Fibroblast of the aortic adventitia (primary cell): ENCODE results near the gene PRICKLE4. TPM values are rescaled to one million over a fixed set of nuclear protein-coding genes. Genes with fewer than 3 reads are reported as not detected.

Experiments used
- DNase-seq: peaks from one replicate; pipeline ENCODE4 v3.0.0-alpha.2; 2010; ENCODE audit warnings: low read depth
- H3K4me3 ChIP-seq: 2 replicates; pipeline ENCODE4 v1.5.1; 2011; ENCODE audit warnings: low read depth, mild to moderate bottlenecking, control low read depth, low read length, moderate library complexity
- CTCF ChIP-seq: IDR thresholded peaks from 2 replicates; pipeline ENCODE4 v1.5.1; 2011; ENCODE audit warnings: mild to moderate bottlenecking, low read length, control low read depth, inconsistent platforms; ENCODE audit not compliant: insufficient read depth
- total RNA-seq: library from RNA; depleted of rRNA; stranded (reverse); fragments of >200 nt; gene quantifications from 2 replicates; pipeline ENCODE4 v1.2.3, GENCODE V29; 2012; ENCODE audit warnings: low replicate concordance

The PRICKLE4 gene
- total RNA-seq, 1 donor = 0.45 TPM

- no peak overlapping the region for H3K4me3 ChIP-seq
- DNase-seq = no peak
- TF ChIP-seq CTCF = no peak
Observed at GRCh38 chr6:41789390-41789724, 8.8 kb downstream of the PRICKLE4 start.

- TF ChIP-seq CTCF = no peak
- H3K4me3 ChIP-seq = no peak overlapping the region
- no peak for DNase-seq
Observed at GRCh38 chr6:41790045-41790444, 9.5 kb downstream of the PRICKLE4 start.

- no peak overlapping the region for H3K4me3 ChIP-seq
- TF ChIP-seq CTCF = no peak
Observed at GRCh38 chr6:41791305-41791704, 10.7 kb downstream of the PRICKLE4 start.

GRCh38 chr6:41791984-41792383 lies 11.4 kb downstream of the PRICKLE4 start:
- DNase-seq = no peak
- no peak overlapping the region for H3K4me3 ChIP-seq
- no peak for TF ChIP-seq CTCF

More at GRCh38 chr6:41791305-41791704, 10.7 kb downstream of the PRICKLE4 start:
- no peak for DNase-seq

GRCh38 chr6:41796474-41796873 lies 15.9 kb downstream of the PRICKLE4 start:
- TF ChIP-seq CTCF = no peak

GRCh38 chr6:41798901-41799558 lies 18.4 kb downstream of the PRICKLE4 start:
- no peak overlapping the region for H3K4me3 ChIP-seq
- DNase-seq = no peak
- TF ChIP-seq CTCF = no peak

More at GRCh38 chr6:41796474-41796873, 15.9 kb downstream of the PRICKLE4 start:
- no peak overlapping the region for H3K4me3 ChIP-seq
- no peak for DNase-seq

- no peak overlapping the region for H3K4me3 ChIP-seq
- TF ChIP-seq CTCF = no peak
- DNase-seq = no peak
Observed at GRCh38 chr6:41799559-41799911, 19.0 kb downstream of the PRICKLE4 start.
